ENCODE data around the gene GYS2.

- TF ChIP-seq ZBTB33 (IDR thresholded peaks at IDR 0.05) (no peak), MAX (IDR thresholded peaks at IDR 0.05) (no peak), CTCF (IDR thresholded peaks at IDR 0.05; ENCODE audit: low read depth, low read length, missing input control) (no peak), NR2F2 (IDR thresholded peaks at IDR 0.05) (no peak), RXRA (IDR thresholded peaks at IDR 0.05) (no peak), REST (IDR thresholded peaks at IDR 0.05) (no peak), YY1 (IDR thresholded peaks at IDR 0.05) (no peak), SP1 (IDR thresholded peaks at IDR 0.05) (no peak), TAF1 (conservative IDR thresholded peaks at IDR 0.05) (no peak), ATF3 (IDR thresholded peaks at IDR 0.05) (no peak), RAD21 (IDR thresholded peaks at IDR 0.05) (no peak), FOXA1 (IDR thresholded peaks at IDR 0.05) (no peak), JUND (IDR thresholded peaks at IDR 0.05) (no peak), GABPA (IDR thresholded peaks at IDR 0.05 in 1 of 2, conservative IDR thresholded peaks at IDR 0.05 in 1 of 2) (no peak)
Observed at GRCh38 chr12:21647179-21647578, 42.5 kb upstream of the GYS2 start.

Data from liver (tissue), 3 donors.